ENCODE results near the gene PLEKHB1. TPM values are rescaled to one million over a fixed set of nuclear protein-coding genes. Genes with fewer than 3 reads are reported as not detected.
"Not testable (repeated sequence)": the region's sequence is repeated elsewhere in the genome, so short reads cannot be mapped to it uniquely, and the experiment has no call there.

The PLEKHB1 gene
- total RNA-seq, 8 experiments from 2014 or later = 2.1 to 21.0 (median 4.7) TPM

DNA sequence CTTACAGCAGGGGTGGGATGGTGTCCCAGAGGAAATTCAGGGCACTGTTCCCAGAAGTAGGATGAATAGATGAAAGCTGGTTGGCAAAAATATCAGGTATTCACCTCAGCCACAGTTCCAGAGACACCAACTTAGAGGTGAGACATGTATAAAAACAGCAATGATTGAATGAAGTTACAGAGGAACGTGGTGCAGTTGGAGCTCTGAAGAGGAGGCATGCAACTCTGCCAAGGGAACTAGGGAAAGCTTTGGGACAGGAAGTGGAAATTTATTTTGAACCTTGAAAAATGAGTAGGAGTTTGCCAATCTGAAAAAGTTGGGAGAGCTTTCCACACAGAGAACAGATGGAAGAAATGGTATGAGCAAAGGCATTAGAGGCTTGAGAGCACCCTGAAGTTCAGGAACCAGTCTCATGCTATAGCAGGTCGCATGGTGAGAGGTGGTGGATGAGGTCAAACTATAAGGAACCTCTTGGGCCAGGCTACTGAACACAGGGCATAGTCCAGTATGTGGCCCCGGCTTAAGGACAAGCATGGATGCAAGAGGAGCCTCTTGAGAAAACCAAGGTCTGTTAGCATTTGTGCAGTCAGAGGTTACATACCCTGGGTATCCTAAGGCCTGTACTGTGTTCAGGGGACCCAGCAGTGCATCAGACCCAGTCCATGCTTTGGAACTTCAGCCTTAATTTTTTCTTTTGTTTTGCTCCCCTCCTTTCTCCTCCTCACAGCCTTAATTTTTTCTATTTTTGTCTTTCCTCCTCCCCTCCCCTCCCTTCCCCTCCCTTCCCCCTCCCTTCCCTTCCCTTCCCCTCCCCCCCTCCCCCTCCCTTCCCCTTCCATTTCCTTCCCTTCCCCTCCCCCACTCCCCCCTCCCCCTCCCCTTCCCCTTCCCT is 17.5 kb downstream of the PLEKHB1 start:
- 40 to 88% (median 79%) methylated on average over 1 to 3 of the region's 3 CpGs; no CpG with 5 or more reads in 3 of the 10 experiments for WGBS, 10 experiments
- H3K27ac ChIP-seq = no peak overlapping the region
- no peak overlapping the region for H3K4me3 ChIP-seq
- ATAC-seq (replicated peaks in 6 of 8) = no peak
- peaks cover 4 to 10% of the 10 kb centered on the region in 2 donors for H3K4me1 ChIP-seq (replicated peaks in 1 of 2)
- in situ Hi-C loops (cut with MboI; ENCODE audit: low pct_unique_long_range_greater_than_20kb in 2 of 9, low sequenced_read_pairs in 9 of 9, unreplicated experiment in 9 of 9) = loop anchor here in 2 of 9 experiments (5.0 to 25.0 kb wide), 3 partner anchors 177 to 277 kb away; partner anchors contain the start of gene RELT (in 1 of the 2)

DNA sequence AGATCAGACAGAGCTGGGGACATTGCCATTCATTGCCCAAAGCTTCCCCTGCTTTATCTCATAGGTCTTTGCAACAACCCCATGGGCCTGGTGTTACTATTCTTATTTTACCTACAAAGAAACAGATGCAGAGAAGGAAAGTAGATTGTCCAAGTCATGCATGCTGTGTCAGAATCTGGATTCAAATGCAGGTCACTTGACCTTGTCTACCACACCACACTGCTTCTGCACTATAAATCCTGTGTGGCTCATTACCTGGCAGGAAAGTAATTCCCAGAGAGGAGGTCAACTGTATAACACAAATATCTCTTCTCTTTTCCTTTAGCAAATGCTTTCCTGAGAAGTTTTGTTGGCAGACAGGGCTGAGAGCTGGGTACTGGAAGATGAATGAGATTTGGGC is 18.5 kb downstream of the PLEKHB1 start:
- H3K4me1 ChIP-seq (replicated peaks in 1 of 2) = peaks cover 4 to 10% of the 10 kb centered on the region in 2 donors
- H3K27ac ChIP-seq = no peak overlapping the region
- no peak overlapping the region for H3K4me3 ChIP-seq
- ATAC-seq (replicated peaks in 6 of 8) = no peak
- in situ Hi-C loops (cut with MboI; ENCODE audit: low pct_unique_long_range_greater_than_20kb in 2 of 9, low sequenced_read_pairs in 9 of 9, unreplicated experiment in 9 of 9) = loop anchor here in 2 of 9 experiments (5.0 to 25.0 kb wide), 3 partner anchors 178 to 278 kb away; partner anchors contain the start of gene RELT (in 1 of the 2)

DNA sequence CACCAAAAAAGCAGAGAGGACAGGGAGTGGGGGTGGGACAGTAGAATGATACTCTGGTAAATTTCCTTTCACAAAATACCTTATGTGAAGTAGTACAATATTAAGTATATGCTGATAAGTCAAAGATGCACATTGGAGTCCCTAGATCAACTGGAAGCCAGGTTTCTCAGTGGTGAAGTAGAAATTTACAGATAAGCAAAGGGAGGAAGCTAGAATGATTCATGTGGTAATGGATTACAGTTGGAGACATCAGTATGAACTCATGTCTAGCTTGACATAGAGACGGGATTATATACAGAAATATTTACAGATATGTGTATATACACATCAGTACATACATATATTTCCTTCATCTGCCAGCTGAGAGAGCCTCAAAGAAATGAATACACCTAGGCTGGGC is 21.5 kb downstream of the PLEKHB1 start:
- no peak for ATAC-seq (replicated peaks in 6 of 8)
- H3K4me1 ChIP-seq (replicated peaks in 1 of 2) = peaks cover 0 to 10% of the 10 kb centered on the region in 2 donors
- in situ Hi-C loops (cut with MboI; ENCODE audit: low pct_unique_long_range_greater_than_20kb in 2 of 9, low sequenced_read_pairs in 9 of 9, unreplicated experiment in 9 of 9) = loop anchor here in 1 of 9 experiments (25.0 kb wide), 2 partner anchors 181 to 281 kb away; partner anchors contain the start of gene RELT
- H3K27ac ChIP-seq = no peak overlapping the region
- WGBS, 10 experiments = 44 to 100% (median 83%) methylated on average over 1 of the region's 1 CpG; no CpG with 5 or more reads in 7 of the 10 experiments
- H3K4me3 ChIP-seq = no peak overlapping the region

DNA sequence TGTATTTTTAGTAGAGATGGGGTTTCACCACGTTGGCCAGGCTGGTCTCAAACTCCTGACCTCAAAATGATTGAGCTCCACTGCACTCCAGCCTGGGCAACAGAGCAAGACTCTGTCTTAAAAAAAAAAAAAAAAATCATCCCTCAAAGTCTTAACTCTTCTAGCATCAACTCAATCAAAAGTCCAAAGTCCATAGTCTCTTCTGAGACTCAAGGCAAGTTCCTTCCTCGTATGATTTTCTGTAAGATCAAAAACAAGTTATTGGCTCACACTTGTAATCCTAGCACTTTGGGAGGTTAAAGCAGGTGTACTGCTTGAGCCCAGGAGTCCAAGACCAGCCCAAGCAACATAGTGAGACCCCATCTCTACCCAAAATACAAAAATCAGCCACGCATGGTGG is 24.4 kb downstream of the PLEKHB1 start:
- Histone ChIP-seq H3K27ac (no peak overlapping the region), H3K4me1 (replicated peaks in 1 of 2) (no peaks in the 10 kb centered on the region), H3K4me3 (no peak overlapping the region)
- ATAC-seq (replicated peaks in 6 of 8) = no peak
- WGBS, 10 experiments = 60 to 100% (median 100%) methylated on average over 1 to 3 of the region's 3 CpGs; no CpG with 5 or more reads in 3 of the 10 experiments
- in situ Hi-C loops (cut with MboI; ENCODE audit: low pct_unique_long_range_greater_than_20kb in 2 of 9, low sequenced_read_pairs in 9 of 9, unreplicated experiment in 9 of 9) = loop anchor here in 1 of 9 experiments (25.0 kb wide), 2 partner anchors 184 to 284 kb away; partner anchors contain the start of gene RELT

DNA sequence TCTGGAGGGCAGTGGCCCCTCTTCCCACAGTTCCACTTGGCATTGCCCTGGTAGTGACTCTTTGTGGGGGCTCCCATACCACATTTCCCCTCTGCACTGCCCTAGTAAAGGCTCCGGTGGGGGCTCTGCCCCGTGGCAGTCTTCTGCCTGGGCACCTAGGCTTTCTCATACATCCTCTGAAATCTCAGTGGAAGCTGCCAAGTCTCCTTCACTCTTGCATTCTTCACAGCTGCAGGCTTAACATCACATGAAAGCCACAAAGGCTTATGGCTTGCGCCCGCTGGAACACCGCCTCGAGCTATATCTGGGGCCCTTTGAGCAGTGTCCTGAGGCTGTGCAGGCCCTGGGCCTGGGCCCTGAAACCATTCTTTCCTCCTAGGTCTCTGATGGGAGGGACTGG is 25.3 kb downstream of the PLEKHB1 start:
- ATAC-seq (replicated peaks in 6 of 8) = peak in 4 of 8 experiments; percentile 19 to 38 (median 24)
- no peak overlapping the region for H3K27ac ChIP-seq
- in situ Hi-C loops (cut with MboI; ENCODE audit: low pct_unique_long_range_greater_than_20kb in 2 of 9, low sequenced_read_pairs in 9 of 9, unreplicated experiment in 9 of 9) = loop anchor here in 1 of 9 experiments (25.0 kb wide), 2 partner anchors 184 to 284 kb away; partner anchors contain the start of gene RELT
- H3K4me3 ChIP-seq = no peak overlapping the region
- WGBS, 10 experiments = 80 to 96% (median 88%) methylated on average over 2 to 4 of the region's 6 CpGs; no CpG with 5 or more reads in 6 of the 10 experiments
- no peaks in the 10 kb centered on the region for H3K4me1 ChIP-seq (replicated peaks in 1 of 2)

DNA sequence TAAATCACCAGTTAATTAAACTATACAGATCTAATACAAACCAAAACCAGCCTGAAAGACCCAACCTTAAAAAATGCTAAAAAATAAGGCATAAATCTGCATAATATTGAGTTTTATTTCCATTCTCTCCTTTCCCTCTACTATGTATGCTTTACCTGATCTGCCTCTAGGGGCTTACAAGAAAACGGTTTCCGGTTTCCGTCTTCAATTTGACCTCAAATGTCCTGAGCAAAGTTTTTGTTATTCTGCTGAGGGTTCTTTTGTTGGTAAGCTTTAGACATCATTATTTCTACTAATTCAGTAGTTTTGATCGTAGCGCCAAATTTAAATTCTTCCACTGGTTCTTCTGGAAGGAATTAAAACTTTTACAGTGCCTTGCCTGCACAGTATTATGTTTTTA is 30.2 kb downstream of the PLEKHB1 start:
- H3K27ac ChIP-seq; in situ Hi-C loops (cut with MboI; ENCODE audit: low pct_unique_long_range_greater_than_20kb in 2 of 9, low sequenced_read_pairs in 9 of 9, unreplicated experiment in 9 of 9); H3K4me1 ChIP-seq (replicated peaks in 1 of 2); ATAC-seq (replicated peaks in 6 of 8); H3K4me3 ChIP-seq: not testable (repeated sequence)
- 84 to 100% (median 96%) methylated on average over 3 to 5 of the region's 5 CpGs for WGBS, 10 experiments

DNA sequence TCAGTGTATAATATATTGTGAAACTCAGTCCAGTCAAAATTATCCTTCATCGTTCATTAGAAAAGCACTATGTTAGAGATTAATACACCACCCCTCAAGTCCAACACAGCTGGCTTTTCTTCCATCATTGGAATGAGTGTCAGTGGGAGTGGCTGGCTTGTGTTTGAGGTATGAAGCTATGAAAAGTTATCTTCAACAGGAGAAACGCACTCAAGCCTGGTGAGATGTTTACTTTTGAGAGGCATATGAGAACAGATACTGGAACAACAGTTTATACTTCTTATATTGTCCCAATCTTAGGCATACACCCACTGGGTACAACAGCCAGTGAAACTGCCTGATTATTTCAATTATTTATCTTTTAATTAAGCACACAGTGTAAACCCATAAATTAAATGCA is 34.3 kb downstream of the PLEKHB1 start:
- no peaks in the 10 kb centered on the region for H3K4me1 ChIP-seq (replicated peaks in 1 of 2)
- no peak for ATAC-seq (replicated peaks in 6 of 8)
- no peak overlapping the region for H3K4me3 ChIP-seq
- in situ Hi-C loops (cut with MboI; ENCODE audit: low pct_unique_long_range_greater_than_20kb in 2 of 9, low sequenced_read_pairs in 9 of 9, unreplicated experiment in 9 of 9) = no loop called here
- H3K27ac ChIP-seq = no peak overlapping the region
- WGBS, 10 experiments = 20 to 100% (median 92%) methylated on average over 1 to 2 of the region's 2 CpGs; no CpG with 5 or more reads in 4 of the 10 experiments

DNA sequence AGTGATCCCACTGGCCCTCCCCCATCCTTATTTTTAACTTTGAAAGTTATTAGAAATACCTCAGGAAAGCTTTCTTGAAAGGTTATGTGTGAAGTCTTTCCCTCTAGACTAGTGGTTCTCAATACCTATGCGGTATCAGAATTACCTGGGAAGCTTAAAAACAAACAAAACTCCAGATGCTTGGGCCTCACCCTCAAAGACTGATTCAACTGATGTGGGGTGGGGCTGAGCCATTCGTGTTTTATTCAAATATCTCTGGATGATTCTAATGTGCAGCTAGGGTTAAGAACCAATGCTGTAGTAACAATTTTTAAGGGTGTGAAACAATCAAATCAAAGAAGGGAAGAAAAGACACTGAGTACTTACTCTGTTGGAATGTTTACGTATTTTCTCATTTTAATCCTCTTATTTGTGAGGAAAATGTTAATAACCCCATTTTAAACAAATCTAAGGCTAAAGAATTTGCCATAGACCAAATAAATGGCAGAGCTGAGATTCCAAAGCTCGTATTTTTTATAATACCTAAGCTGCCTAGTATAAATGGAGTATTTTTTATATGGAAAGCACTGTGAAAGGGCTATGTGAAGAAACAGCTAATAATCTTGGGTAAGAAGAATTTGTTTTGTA is 47.6 kb downstream of the PLEKHB1 start:
- 49 to 100% (median 88%) methylated on average over 2 to 4 of the region's 4 CpGs for WGBS, 10 experiments
- no peak overlapping the region for H3K27ac ChIP-seq
- no peak overlapping the region for H3K4me3 ChIP-seq
- ATAC-seq (replicated peaks in 6 of 8) = peak in 1 of 8 experiments; percentile 76
- no peaks in the 10 kb centered on the region for H3K4me1 ChIP-seq (replicated peaks in 1 of 2)
- in situ Hi-C loops (cut with MboI; ENCODE audit: low pct_unique_long_range_greater_than_20kb in 2 of 9, low sequenced_read_pairs in 9 of 9, unreplicated experiment in 9 of 9) = no loop called here

DNA sequence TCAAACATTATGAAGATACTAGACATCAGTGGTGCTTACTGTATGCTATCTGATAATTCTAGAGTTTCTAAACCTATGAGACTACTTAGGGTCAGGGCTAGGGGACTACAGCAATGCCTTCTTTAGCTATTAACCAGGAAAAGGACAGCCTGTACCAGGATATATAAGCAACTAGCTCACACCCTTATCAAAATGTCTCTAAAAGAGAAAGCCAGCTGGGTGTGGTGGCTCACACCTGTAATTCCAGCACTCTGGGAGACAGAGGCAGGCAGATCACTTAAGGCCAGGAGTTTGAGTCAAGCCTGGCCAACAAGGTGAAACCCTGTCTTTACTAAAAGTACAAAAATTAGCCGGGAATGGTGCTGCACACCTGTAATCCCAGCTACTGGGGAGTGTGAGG is 58.7 kb downstream of the PLEKHB1 start:
- Histone ChIP-seq H3K27ac (no peak overlapping the region), H3K4me3 (no peak overlapping the region), H3K4me1 (replicated peaks in 1 of 2) (no peaks in the 10 kb centered on the region)
- ATAC-seq (replicated peaks in 6 of 8) = no peak
- in situ Hi-C loops (cut with MboI; ENCODE audit: low pct_unique_long_range_greater_than_20kb in 2 of 9, low sequenced_read_pairs in 9 of 9, unreplicated experiment in 9 of 9) = no loop called here
- WGBS, 10 experiments = 83 to 100% methylated on average over 1 of the region's 1 CpG; no CpG with 5 or more reads in 8 of the 10 experiments

DNA sequence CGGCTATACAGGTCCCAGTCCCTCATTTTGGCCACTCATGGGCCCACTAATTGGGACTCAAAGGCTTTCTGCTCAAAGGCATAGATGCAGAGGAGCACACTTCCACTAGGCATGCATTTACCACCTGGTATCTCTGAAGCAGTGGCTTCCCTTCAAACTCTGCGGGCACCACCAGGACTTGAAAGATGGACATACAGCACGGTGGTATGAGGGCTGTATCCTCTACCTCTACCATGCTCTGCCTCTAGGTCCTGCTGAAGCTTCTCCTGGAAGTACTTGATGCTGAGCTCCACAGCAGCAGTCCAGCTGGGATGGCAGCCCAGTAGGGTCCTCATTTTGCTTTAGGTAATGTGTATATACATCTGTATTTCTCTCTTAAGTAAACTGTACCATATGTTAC is 64.6 kb downstream of the PLEKHB1 start:
- Histone ChIP-seq H3K27ac (no peak overlapping the region), H3K4me1 (replicated peaks in 1 of 2) (no peaks in the 10 kb centered on the region), H3K4me3 (no peak overlapping the region)
- in situ Hi-C loops (cut with MboI; ENCODE audit: low pct_unique_long_range_greater_than_20kb in 2 of 9, low sequenced_read_pairs in 9 of 9, unreplicated experiment in 9 of 9) = no loop called here
- no peak for ATAC-seq (replicated peaks in 6 of 8)
- WGBS, 10 experiments = 63 to 100% (median 94%) methylated on average over 1 to 3 of the region's 3 CpGs; no CpG with 5 or more reads in 3 of the 10 experiments

Other genes with a start within 250 kb of the PLEKHB1 start
- gene FAM168A, start 48.5 kb upstream of the PLEKHB1 start, total RNA-seq = 10 to 100 TPM; 33.2 to 82.3 (median 47.1) TPM
- 100 to 1,000 TPM in 4 of 8 experiments, 10 to 100 TPM in 4; 61.5 to 173 (median 100) TPM for gene RAB6A, start 114.5 kb downstream of the PLEKHB1 start, total RNA-seq
- gene MRPL48, start 141.3 kb downstream of the PLEKHB1 start, total RNA-seq = 10 to 100 TPM; 33.3 to 60.5 (median 45.0) TPM
- 100 to 1,000 TPM in 3 of 8 experiments, 10 to 100 TPM in 5; 45.1 to 199 (median 75.5) TPM for gene COA4, start 230.3 kb downstream of the PLEKHB1 start, total RNA-seq
- gene PAAF1, start 230.4 kb downstream of the PLEKHB1 start, total RNA-seq = 10 to 100 TPM; 15.4 to 32.0 (median 27.9) TPM